ENCODE results near the gene PPP1R9A.

Gene PPP1R9A

DNA sequence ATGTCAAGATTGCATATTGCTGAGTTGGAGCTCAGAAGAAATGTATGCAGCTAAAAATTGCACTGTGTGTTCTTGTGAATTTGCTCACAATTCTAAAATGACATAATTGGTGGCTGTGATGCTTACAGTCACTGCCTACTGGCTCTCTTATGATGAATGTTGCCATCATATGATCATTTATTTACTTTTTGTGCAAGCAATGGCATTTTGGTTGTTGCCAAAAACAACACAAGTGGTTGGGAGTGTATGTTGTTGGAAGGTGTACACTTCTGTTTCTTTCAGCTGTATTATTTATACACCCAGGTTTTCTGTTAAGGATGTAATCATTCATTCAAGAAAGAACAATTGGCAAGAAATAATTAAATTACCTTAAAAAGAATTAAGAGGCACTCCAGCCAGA, 388.0 kb downstream of the PPP1R9A start:
- H3K27ac ChIP-seq: no peak overlapping the region
- no peak overlapping the region for H3K4me3 ChIP-seq (ENCODE audit: low read depth, low read length)
- in situ Hi-C loops (cut with HindIII; ENCODE audit: low pct_ligation_motif_present, low sequenced_read_pairs): no loop called here
- TF ChIP-seq, protein P1, sequence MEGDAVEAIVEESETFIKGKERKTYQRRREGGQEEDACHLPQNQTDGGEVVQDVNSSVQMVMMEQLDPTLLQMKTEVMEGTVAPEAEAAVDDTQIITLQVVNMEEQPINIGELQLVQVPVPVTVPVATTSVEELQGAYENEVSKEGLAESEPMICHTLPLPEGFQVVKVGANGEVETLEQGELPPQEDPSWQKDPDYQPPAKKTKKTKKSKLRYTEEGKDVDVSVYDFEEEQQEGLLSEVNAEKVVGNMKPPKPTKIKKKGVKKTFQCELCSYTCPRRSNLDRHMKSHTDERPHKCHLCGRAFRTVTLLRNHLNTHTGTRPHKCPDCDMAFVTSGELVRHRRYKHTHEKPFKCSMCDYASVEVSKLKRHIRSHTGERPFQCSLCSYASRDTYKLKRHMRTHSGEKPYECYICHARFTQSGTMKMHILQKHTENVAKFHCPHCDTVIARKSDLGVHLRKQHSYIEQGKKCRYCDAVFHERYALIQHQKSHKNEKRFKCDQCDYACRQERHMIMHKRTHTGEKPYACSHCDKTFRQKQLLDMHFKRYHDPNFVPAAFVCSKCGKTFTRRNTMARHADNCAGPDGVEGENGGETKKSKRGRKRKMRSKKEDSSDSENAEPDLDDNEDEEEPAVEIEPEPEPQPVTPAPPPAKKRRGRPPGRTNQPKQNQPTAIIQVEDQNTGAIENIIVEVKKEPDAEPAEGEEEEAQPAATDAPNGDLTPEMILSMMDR (IDR thresholded peaks at IDR 0.05; ENCODE audit: low read depth, low read length, missing control alignments): no peak
- no peaks in the 10 kb centered on the region for H3K36me3 ChIP-seq (replicated peaks)
- H3K27me3 ChIP-seq (replicated peaks): no peaks in the 10 kb centered on the region
- DNase-seq: no peak

DNA sequence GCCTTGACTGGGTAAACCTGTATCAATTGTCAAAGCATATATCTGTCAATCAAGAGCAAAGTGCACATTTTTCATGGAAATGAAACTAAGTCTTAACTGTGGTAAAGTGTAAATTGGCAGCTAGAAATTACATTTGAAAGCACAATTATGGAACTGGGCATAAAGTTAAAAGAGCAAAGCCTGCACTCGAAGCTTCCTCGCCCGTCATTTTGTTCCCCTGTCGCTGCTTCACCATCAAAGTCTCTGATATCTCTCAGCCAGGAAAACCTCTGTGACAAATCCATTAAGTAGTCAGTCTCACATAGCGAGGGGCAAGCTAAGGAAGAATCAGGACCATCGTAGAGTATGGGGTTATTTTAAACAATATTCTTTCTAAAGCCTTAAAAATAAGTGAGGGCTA, 389.1 kb downstream of the PPP1R9A start:
- H3K27ac ChIP-seq: no peak overlapping the region
- H3K4me3 ChIP-seq (ENCODE audit: low read depth, low read length): no peak overlapping the region
- no peak for DNase-seq
- in situ Hi-C loops (cut with HindIII; ENCODE audit: low pct_ligation_motif_present, low sequenced_read_pairs): no loop called here
- no peaks in the 10 kb centered on the region for H3K36me3 ChIP-seq (replicated peaks)
- H3K27me3 ChIP-seq (replicated peaks): no peaks in the 10 kb centered on the region
- TF ChIP-seq, protein P1 (IDR thresholded peaks at IDR 0.05; ENCODE audit: low read depth, low read length, missing control alignments): no peak

DNA sequence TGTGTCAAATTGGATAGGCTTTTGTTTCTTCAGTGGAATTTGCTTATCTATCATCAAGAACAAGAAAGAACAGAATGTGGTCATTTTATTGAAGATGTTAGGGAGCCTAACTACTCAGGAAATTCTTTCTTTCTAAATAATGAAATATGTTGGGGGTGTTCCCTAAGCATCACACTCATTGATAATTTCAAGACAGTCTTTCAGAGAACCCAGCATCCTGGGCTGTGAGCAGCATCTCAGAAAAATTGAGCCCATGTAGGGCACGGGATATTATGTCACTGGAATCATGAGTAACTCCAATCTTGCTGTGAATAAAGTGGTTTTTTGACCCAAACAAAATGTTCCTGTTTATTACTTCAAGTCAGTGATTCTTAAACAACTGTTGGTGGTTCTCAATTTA, 389.6 kb downstream of the PPP1R9A start:
- Histone ChIP-seq H3K36me3 (replicated peaks) (no peaks in the 10 kb centered on the region), H3K27me3 (replicated peaks) (no peaks in the 10 kb centered on the region), H3K27ac (no peak overlapping the region), H3K4me3 (ENCODE audit: low read depth, low read length) (no peak overlapping the region)
- DNase-seq: no peak
- TF ChIP-seq, protein P1 (IDR thresholded peaks at IDR 0.05; ENCODE audit: low read depth, low read length, missing control alignments): no peak
- in situ Hi-C loops (cut with HindIII; ENCODE audit: low pct_ligation_motif_present, low sequenced_read_pairs): no loop called here

DNA sequence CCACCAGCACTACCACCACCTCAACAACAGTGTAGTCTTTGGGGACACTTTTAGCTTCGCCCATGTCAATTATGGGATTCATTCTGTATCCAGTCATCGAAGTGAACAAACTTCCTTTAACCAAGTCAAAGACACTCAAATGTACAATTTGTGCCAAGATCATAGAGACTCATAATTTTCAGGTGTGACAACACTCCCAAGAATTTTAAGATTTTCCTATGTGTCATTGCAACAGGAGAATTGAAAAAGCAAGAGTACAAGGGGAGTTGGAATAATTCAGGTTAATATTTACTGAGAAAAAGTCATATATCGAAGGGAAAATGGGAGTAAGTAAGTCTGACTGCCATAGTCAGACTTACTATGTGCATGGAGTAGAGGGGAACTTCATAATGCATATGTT, 390.7 kb downstream of the PPP1R9A start:
- H3K27ac ChIP-seq: no peak overlapping the region
- no peak overlapping the region for H3K4me3 ChIP-seq (ENCODE audit: low read depth, low read length)
- TF ChIP-seq, protein P1 (IDR thresholded peaks at IDR 0.05; ENCODE audit: low read depth, low read length, missing control alignments): no peak
- in situ Hi-C loops (cut with HindIII; ENCODE audit: low pct_ligation_motif_present, low sequenced_read_pairs): no loop called here
- no peaks in the 10 kb centered on the region for H3K36me3 ChIP-seq (replicated peaks)
- no peaks in the 10 kb centered on the region for H3K27me3 ChIP-seq (replicated peaks)
- no peak for DNase-seq

DNA sequence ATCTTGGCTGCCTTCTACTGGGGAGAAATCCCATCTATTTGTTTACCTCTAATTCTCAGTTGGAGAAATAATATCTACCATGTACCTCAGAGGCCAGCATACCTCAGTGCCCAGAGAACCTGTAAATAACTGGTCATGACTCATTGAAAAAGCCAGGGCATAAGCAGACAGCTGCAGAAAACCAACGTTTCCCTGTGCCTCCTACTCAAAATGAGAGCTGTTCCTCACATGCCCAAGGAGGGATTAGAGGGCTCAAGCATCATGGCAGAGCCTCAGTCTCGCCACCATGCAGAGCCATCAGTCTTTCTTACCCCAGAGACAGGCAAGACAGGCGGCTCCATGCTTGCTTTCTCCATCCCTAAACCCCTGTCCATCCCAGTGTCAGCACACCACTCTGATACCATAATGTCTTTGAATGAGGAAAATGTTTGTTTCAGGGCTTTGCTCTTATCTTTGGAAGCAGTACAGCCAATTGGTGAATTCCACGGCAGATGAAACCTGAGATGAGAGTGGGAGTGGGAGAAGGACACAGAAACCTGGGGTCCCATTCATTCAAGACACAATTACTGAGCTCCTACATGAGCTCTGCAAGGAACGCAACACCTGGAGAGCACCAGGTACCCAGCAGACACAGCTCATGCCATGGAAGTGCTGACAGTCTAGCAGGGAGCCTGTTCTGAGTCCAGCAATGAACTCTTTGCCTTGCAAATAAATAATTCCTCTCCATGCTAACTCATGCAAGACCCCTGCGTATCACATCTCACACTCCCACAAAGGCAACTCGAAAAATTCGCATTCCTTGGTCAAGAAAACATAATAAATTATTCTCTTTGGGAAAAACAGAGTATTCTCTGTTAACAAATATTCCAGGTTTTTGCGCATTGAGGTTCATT, 395.9 kb downstream of the PPP1R9A start:
- no peak overlapping the region for H3K4me3 ChIP-seq (ENCODE audit: low read depth, low read length)
- TF ChIP-seq, protein P1 (IDR thresholded peaks at IDR 0.05; ENCODE audit: low read depth, low read length, missing control alignments): no peak
- no peak for DNase-seq
- no peaks in the 10 kb centered on the region for H3K36me3 ChIP-seq (replicated peaks)
- H3K27me3 ChIP-seq (replicated peaks): no peaks in the 10 kb centered on the region
- in situ Hi-C loops (cut with HindIII; ENCODE audit: low pct_ligation_motif_present, low sequenced_read_pairs): no loop called here
- no peak overlapping the region for H3K27ac ChIP-seq

Data from brain microvascular endothelial cell (primary cell).